ENCODE measurements around the gene CDR2. TPM values are rescaled to one million over a fixed set of nuclear protein-coding genes. Genes with fewer than 3 reads are reported as not detected.

Gene CDR2
- total and polyA plus RNA-seq, 9 of the 15 experiments (the other 6 are each of a cell fraction or from before 2014, with no cell fraction given) = 4.6 to 30.3 (median 19.9) TPM

GRCh38 chr16:22352723-22353122 lies 21.7 kb downstream of the CDR2 start:
- H3K4me3 ChIP-seq = no peak overlapping the region
- CTCF ChIA-PET (ENCODE audit: low intra/inter-chr PET ratio) = no interaction called here
- H3K9me3 ChIP-seq (replicated peaks; ENCODE audit: control insufficient read depth, insufficient read depth, low read depth, low read length) = no peaks in the 10 kb centered on the region
- H3K79me2 ChIP-seq (ENCODE audit: control insufficient read depth, insufficient read depth, low read length) = peaks cover 20% of the 10 kb centered on the region
- no peak overlapping the region for H3K4me2 ChIP-seq (ENCODE audit: insufficient read depth, low read length)
- POLR2A ChIA-PET = interaction anchor here (1.2 to 2.0 kb wide), 3 partner anchors 9 to 15 kb away, joined by 3 to 9 read pairs (median 4); no protein-coding TSS in a partner anchor
- no peak overlapping the region for H2AFZ ChIP-seq (ENCODE audit: low read depth, low read length)
- H3K4me1 ChIP-seq (replicated peaks in 1 of 2; ENCODE audit: control insufficient read depth in 2 of 2, insufficient read depth in 2 of 2, low read length in 2 of 2) = peaks cover 0 to 16% of the 10 kb centered on the region in 2 experiments; a peak in 3 of 5 replicates
- no peak for ATAC-seq
- DNase-seq (ENCODE audit: extremely low read depth in 1 of 4, low spot score in 3 of 4) = no peak
- no peaks in the 10 kb centered on the region for H3K27me3 ChIP-seq (ENCODE audit: control insufficient read depth in 2 of 2, insufficient read depth in 2 of 2, low read length in 2 of 2)
- H4K20me1 ChIP-seq (replicated peaks; ENCODE audit: control insufficient read depth, insufficient read depth, low read length) = no peaks in the 10 kb centered on the region
- intact Hi-C loops (cut with micrococcal nuclease) = no loop called here
- H3K9me1 ChIP-seq (ENCODE audit: control insufficient read depth, insufficient read depth, low read length) = no peaks in the 10 kb centered on the region
- FAIRE-seq = no peak
- H3K27ac ChIP-seq (ENCODE audit: extremely low read depth, low read depth, low read length) = peak overlapping the region; percentile 66; the same call in 1 of the 3 replicates
- 94% methylated on average over 5 of the region's 5 CpGs for WGBS (ENCODE audit: insufficient coverage, low coverage, missing lambda C conversion rate)
- BruUV-seq (replicated peaks) = no TSS peak
- in situ Hi-C loops (cut with MboI) = no loop called here
- TF ChIP-seq TRIM24 (IDR thresholded peaks at IDR 0.05) (no peak), FOXJ3 (CRISPR knock-in tag; IDR thresholded peaks at IDR 0.05) (no peak), ADNP (tag; IDR thresholded peaks at IDR 0.05) (no peak), SFPQ (IDR thresholded peaks at IDR 0.05; ENCODE audit: low read depth, low read length) (no peak), CBFB (CRISPR knock-in tag; IDR thresholded peaks at IDR 0.05) (no peak), HSF4 (CRISPR knock-in tag; IDR thresholded peaks at IDR 0.05; ENCODE audit: borderline replicate concordance) (no peak), XRCC4 (IDR thresholded peaks at IDR 0.05; ENCODE audit: extremely low read depth, insufficient read depth, insufficient read length) (no peak), ZNF146 (CRISPR knock-in tag; IDR thresholded peaks at IDR 0.05; ENCODE audit: unreplicated experiment) (no peak), RBM39 (optimal IDR thresholded peaks at IDR 0.05; ENCODE audit: low read depth, low read length) (no peak), TCF7L2 (IDR thresholded peaks at IDR 0.05; ENCODE audit: low read depth, low read length) (no peak), NR4A1 (CRISPR knock-in tag; IDR thresholded peaks at IDR 0.05) (no peak), NR4A1 (tag; IDR thresholded peaks at IDR 0.05) (no peak), GTF2E2 (tag; IDR thresholded peaks at IDR 0.05) (no peak), ZBTB11 (CRISPR knock-in tag; IDR thresholded peaks at IDR 0.05) (no peak), ZNF239 (CRISPR knock-in tag; IDR thresholded peaks at IDR 0.05) (no peak), ZNF696 (CRISPR knock-in tag; conservative IDR thresholded peaks at IDR 0.05) (no peak), RFX1 (IDR thresholded peaks at IDR 0.05) (no peak), C11orf30 (IDR thresholded peaks at IDR 0.05; ENCODE audit: low read depth) (no peak), HNRNPK (IDR thresholded peaks at IDR 0.05; ENCODE audit: low read depth, low read length, poor library complexity, severe bottlenecking) (no peak)
- no peak overlapping the region for H3K9ac ChIP-seq (ENCODE audit: insufficient read depth in 1 of 2, low read depth in 2 of 2, low read length in 2 of 2)
- H3K36me3 ChIP-seq (ENCODE audit: control insufficient read depth, insufficient read depth, low read length) = peaks cover 59% of the 10 kb centered on the region
